Activated T-cell treated with anti-CD3 and anti-CD28 coated beads, Interleukin-2, amount 50 U/mL, for 24 hours (primary cell): ENCODE data around the gene CT55.
A peak's percentile ranks its signal among the peaks of the same experiment; 100 is the strongest.
"Not testable (repeated sequence)": the region's sequence is repeated elsewhere in the genome, so short reads cannot be mapped to it uniquely, and the experiment has no call there.

Experiments
- DNase-seq: peaks from one replicate; pipeline ENCODE4 v3.0.0-alpha.2; 2020
- H3K27ac Mint-ChIP-seq: 2 replicates; pipeline ENCODE4 v1.8.0; 2020; ENCODE audit warnings: mild to moderate bottlenecking, mixed read lengths
- H3K27me3 Mint-ChIP-seq: 2 replicates; pipeline ENCODE4 v1.8.0; 2020; ENCODE audit warnings: mixed read lengths
- H3K36me3 Mint-ChIP-seq: 2 replicates; pipeline ENCODE4 v1.8.0; 2020; ENCODE audit warnings: low read depth, mixed read lengths
- H3K4me1 Mint-ChIP-seq: 2 replicates; pipeline ENCODE4 v1.8.0; 2020; ENCODE audit warnings: low read depth, mixed read lengths
- H3K4me3 Mint-ChIP-seq: 2 replicates; pipeline ENCODE4 v1.8.0; 2020; ENCODE audit warnings: mild to moderate bottlenecking, moderate library complexity, mixed read lengths
- H3K9me3 Mint-ChIP-seq: 2 replicates; pipeline ENCODE4 v1.8.0; 2020; ENCODE audit warnings: mixed read lengths

The CT55 gene

GRCh38 chrX:135170877-135171519 is at the start of gene CT55:
Gene CT55, minus strand, starts transcription at chrX:135171398. Its CDS starts 227 bp downstream, at chrX:135171171.
- no peak within 1 kb of the TSS for H3K27ac Mint-ChIP-seq

GRCh38 chrX:135213200-135213844 is 42.1 kb upstream of the CT55 start:
- Mint-ChIP-seq H3K36me3 (no peaks in the 10 kb centered on the region), H3K27me3 (peaks cover 44% of the 10 kb centered on the region), H3K9me3 (no peaks in the 10 kb centered on the region), H3K4me3 (peak overlapping the region; percentile 6), H3K4me1 (peaks cover 24% of the 10 kb centered on the region), H3K27ac (peak overlapping the region; percentile 63)
- peak; percentile 43 for DNase-seq

More at GRCh38 chrX:135170877-135171519, at the start of gene CT55:
- DNase-seq, result no peak
- no peaks in the 10 kb centered on the region for H3K36me3 Mint-ChIP-seq
- H3K4me3 Mint-ChIP-seq, result no peak within 1 kb of the TSS
- H3K27me3 Mint-ChIP-seq, result peaks cover 49% of the 10 kb centered on the region
- no peaks in the 10 kb centered on the region for H3K4me1 Mint-ChIP-seq
- H3K9me3 Mint-ChIP-seq, result no peaks in the 10 kb centered on the region

GRCh38 chrX:135206427-135206826 is 35.2 kb upstream of the CT55 start:
- H3K27me3 Mint-ChIP-seq, result peaks cover 66% of the 10 kb centered on the region
- H3K4me1 Mint-ChIP-seq, H3K4me3 Mint-ChIP-seq, H3K27ac Mint-ChIP-seq, H3K36me3 Mint-ChIP-seq, H3K9me3 Mint-ChIP-seq: not testable (repeated sequence)
- DNase-seq, result peak; percentile 57

GRCh38 chrX:135200297-135200696 is 29.1 kb upstream of the CT55 start:
- DNase-seq, result no peak
- H3K27me3 Mint-ChIP-seq, result peaks cover 52% of the 10 kb centered on the region
- no peaks in the 10 kb centered on the region for H3K4me1 Mint-ChIP-seq
- no peaks in the 10 kb centered on the region for H3K36me3 Mint-ChIP-seq
- H3K9me3 Mint-ChIP-seq, result no peaks in the 10 kb centered on the region
- no peak overlapping the region for H3K27ac Mint-ChIP-seq
- H3K4me3 Mint-ChIP-seq, result no peak overlapping the region

- Mint-ChIP-seq H3K27ac (no peak overlapping the region), H3K4me1 (no peaks in the 10 kb centered on the region), H3K27me3 (peaks cover 47% of the 10 kb centered on the region), H3K4me3 (no peak overlapping the region), H3K9me3 (no peaks in the 10 kb centered on the region), H3K36me3 (no peaks in the 10 kb centered on the region)
- DNase-seq, result no peak
These were observed 23.5 kb upstream of the CT55 start for GRCh38 chrX:135194684-135195083.

- Mint-ChIP-seq H3K4me1 (no peaks in the 10 kb centered on the region), H3K36me3 (no peaks in the 10 kb centered on the region), H3K9me3 (no peaks in the 10 kb centered on the region), H3K27ac (no peak overlapping the region), H3K27me3 (peaks cover 48% of the 10 kb centered on the region), H3K4me3 (no peak overlapping the region)
- DNase-seq, result no peak
These were observed 22.5 kb upstream of the CT55 start for GRCh38 chrX:135193740-135194139.

GRCh38 chrX:135191838-135192237 is 20.6 kb upstream of the CT55 start:
- no peaks in the 10 kb centered on the region for H3K9me3 Mint-ChIP-seq
- no peaks in the 10 kb centered on the region for H3K4me1 Mint-ChIP-seq
- no peak overlapping the region for H3K4me3 Mint-ChIP-seq
- no peak overlapping the region for H3K27ac Mint-ChIP-seq
- H3K27me3 Mint-ChIP-seq, result peaks cover 52% of the 10 kb centered on the region
- DNase-seq, result no peak
- H3K36me3 Mint-ChIP-seq, result no peaks in the 10 kb centered on the region

GRCh38 chrX:135185795-135186443 is 14.7 kb upstream of the CT55 start:
- peaks cover 76% of the 10 kb centered on the region for H3K27me3 Mint-ChIP-seq
- no peaks in the 10 kb centered on the region for H3K4me1 Mint-ChIP-seq

GRCh38 chrX:135178636-135179035 is 7.4 kb upstream of the CT55 start:
- no peak overlapping the region for H3K27ac Mint-ChIP-seq
- no peaks in the 10 kb centered on the region for H3K36me3 Mint-ChIP-seq
- H3K9me3 Mint-ChIP-seq, result no peaks in the 10 kb centered on the region
- H3K27me3 Mint-ChIP-seq, result peaks cover 69% of the 10 kb centered on the region
- DNase-seq, result no peak
- no peak overlapping the region for H3K4me3 Mint-ChIP-seq
- H3K4me1 Mint-ChIP-seq, result no peaks in the 10 kb centered on the region

More at GRCh38 chrX:135185795-135186443, 14.7 kb upstream of the CT55 start:
- H3K4me3 Mint-ChIP-seq, result no peak overlapping the region
- DNase-seq, result no peak
- no peak overlapping the region for H3K27ac Mint-ChIP-seq
- H3K9me3 Mint-ChIP-seq, result no peaks in the 10 kb centered on the region
- H3K36me3 Mint-ChIP-seq, result no peaks in the 10 kb centered on the region

GRCh38 chrX:135170468-135170867 is 730 bp downstream of the CT55 start:
- peaks cover 48% of the 10 kb centered on the region for H3K27me3 Mint-ChIP-seq
- H3K36me3 Mint-ChIP-seq, result no peaks in the 10 kb centered on the region
- no peak for DNase-seq
- no peaks in the 10 kb centered on the region for H3K4me1 Mint-ChIP-seq
- no peak overlapping the region for H3K27ac Mint-ChIP-seq
- H3K9me3 Mint-ChIP-seq, result no peaks in the 10 kb centered on the region
- no peak overlapping the region for H3K4me3 Mint-ChIP-seq

- not testable (repeated sequence) for H3K4me3 Mint-ChIP-seq, H3K36me3 Mint-ChIP-seq, H3K9me3 Mint-ChIP-seq, DNase-seq, H3K4me1 Mint-ChIP-seq, H3K27ac Mint-ChIP-seq
- H3K27me3 Mint-ChIP-seq, result peaks cover 42% of the 10 kb centered on the region
These were observed 1.7 kb downstream of the CT55 start for GRCh38 chrX:135169534-135169933.

- Mint-ChIP-seq H3K4me1 (no peaks in the 10 kb centered on the region), H3K9me3 (no peaks in the 10 kb centered on the region), H3K27ac (no peak overlapping the region), H3K27me3 (peaks cover 35% of the 10 kb centered on the region), H3K4me3 (no peak overlapping the region), H3K36me3 (no peaks in the 10 kb centered on the region)
- no peak for DNase-seq
These were observed 2.7 kb downstream of the CT55 start for GRCh38 chrX:135168486-135168885.

GRCh38 chrX:135154688-135155087 is 16.5 kb downstream of the CT55 start:
- DNase-seq, H3K27ac Mint-ChIP-seq, H3K9me3 Mint-ChIP-seq, H3K4me1 Mint-ChIP-seq, H3K36me3 Mint-ChIP-seq, H3K4me3 Mint-ChIP-seq: not testable (repeated sequence)
- peaks cover 17% of the 10 kb centered on the region for H3K27me3 Mint-ChIP-seq

GRCh38 chrX:135126145-135126544 is 45.1 kb downstream of the CT55 start:
- not testable (repeated sequence) for H3K4me1 Mint-ChIP-seq, H3K9me3 Mint-ChIP-seq, H3K27ac Mint-ChIP-seq, DNase-seq, H3K36me3 Mint-ChIP-seq, H3K4me3 Mint-ChIP-seq, H3K27me3 Mint-ChIP-seq

GRCh38 chrX:135120056-135120576 is 51.1 kb downstream of the CT55 start, which contains the start of gene ETDB:
Gene ETDB, minus strand, starts transcription at chrX:135120526. Its CDS starts 1,265 bp downstream, at chrX:135119261.
- H3K36me3 Mint-ChIP-seq, DNase-seq, H3K4me1 Mint-ChIP-seq, H3K4me3 Mint-ChIP-seq, H3K27ac Mint-ChIP-seq, H3K27me3 Mint-ChIP-seq, H3K9me3 Mint-ChIP-seq: not testable (repeated sequence)
